Epithelial cell of proximal tubule (primary cell): ENCODE measurements around the gene HAVCR1. TPM values are rescaled to one million over a fixed set of nuclear protein-coding genes. Genes with fewer than 3 reads are reported as not detected.

Experiments
- DNase-seq: peaks from one replicate; pipeline ENCODE4 v3.0.0-alpha.2; 2011; ENCODE audit warnings: low read depth
- H3K4me3 ChIP-seq: 2 replicates; pipeline ENCODE4 v1.5.1; 2011; ENCODE audit warnings: low read depth, mild to moderate bottlenecking, low read length
- CTCF ChIP-seq: conservative IDR thresholded peaks from 2 replicates; pipeline ENCODE4 v1.5.1; 2012; ENCODE audit warnings: low read depth, mild to moderate bottlenecking, low read length
- total RNA-seq: library from RNA; depleted of rRNA; stranded (reverse); fragments of >200 nt; gene quantifications from 2 replicates; pipeline ENCODE4 v1.2.3, GENCODE V29; 2015

HAVCR1 gene
- total RNA-seq, 1 donor from 2014 or later: 25.8 TPM

GRCh38 chr5:156984064-156984463 lies 74.9 kb downstream of the HAVCR1 start:
- TF ChIP-seq CTCF: no peak
- DNase-seq: no peak
- H3K4me3 ChIP-seq: no peak overlapping the region

GRCh38 chr5:156981481-156981880 lies 77.4 kb downstream of the HAVCR1 start:
- no peak for DNase-seq
- no peak for TF ChIP-seq CTCF
- H3K4me3 ChIP-seq: no peak overlapping the region

Other genes starting within 250 kb of the HAVCR1 start
- gene PPP1R2B, start 208.8 kb downstream of the HAVCR1 start, total RNA-seq: 0.06 and 0.07 TPM in 2 replicates
- gene TIMD4, start 95.9 kb downstream of the HAVCR1 start, total RNA-seq: 0.17 TPM in 1 of 2 replicates, not detected in the other
- gene HAVCR2, start 49.9 kb upstream of the HAVCR1 start, total RNA-seq: 0.12 TPM in 1 of 2 replicates, not detected in the other
- gene MED7, start 83.7 kb upstream of the HAVCR1 start, total RNA-seq: 13.1 and 20.5 TPM in 2 replicates
- not detected in 2 replicates for gene GARIN3, start 107.1 kb upstream of the HAVCR1 start, total RNA-seq
- gene ITK, start 121.7 kb upstream of the HAVCR1 start, total RNA-seq: 0.29 TPM in 1 of 2 replicates, not detected in the other
- 56.5 and 59.2 TPM in 2 replicates for gene CYFIP2, start 207.0 kb upstream of the HAVCR1 start, total RNA-seq